ENCODE results near the gene CPLANE2.
"Not testable (repeated sequence)": the region's sequence is repeated elsewhere in the genome, so short reads cannot be mapped to it uniquely, and the experiment has no call there.

CPLANE2 gene

GRCh38 chr1:16230744-16231143 is 6.2 kb downstream of the CPLANE2 start:
- H3K27me3 Mint-ChIP-seq (ENCODE audit: low read depth, poor library complexity), result peaks cover 55% of the 10 kb centered on the region
- H3K36me3 Mint-ChIP-seq (ENCODE audit: low read depth), result no peaks in the 10 kb centered on the region
- H3K9me3 Mint-ChIP-seq, result peaks cover 15% of the 10 kb centered on the region
- no peak for DNase-seq
- peaks cover 22% of the 10 kb centered on the region for H3K4me1 Mint-ChIP-seq
- H3K27ac Mint-ChIP-seq, result no peak overlapping the region
- no peak for TF ChIP-seq CTCF (IDR thresholded peaks at IDR 0.05)
- H3K4me3 Mint-ChIP-seq, result no peak overlapping the region

GRCh38 chr1:16229976-16230740 is 6.8 kb downstream of the CPLANE2 start:
- Mint-ChIP-seq H3K36me3 (ENCODE audit: low read depth) (no peaks in the 10 kb centered on the region), H3K27ac (no peak overlapping the region), H3K9me3 (peaks cover 15% of the 10 kb centered on the region), H3K4me3 (no peak overlapping the region), H3K4me1 (peaks cover 22% of the 10 kb centered on the region), H3K27me3 (ENCODE audit: low read depth, poor library complexity) (peaks cover 61% of the 10 kb centered on the region)
- TF ChIP-seq CTCF (IDR thresholded peaks at IDR 0.05), result no peak
- no peak for DNase-seq

GRCh38 chr1:16226490-16227179 is 10.3 kb downstream of the CPLANE2 start:
- peaks cover 15% of the 10 kb centered on the region for H3K9me3 Mint-ChIP-seq
- H3K27me3 Mint-ChIP-seq (ENCODE audit: low read depth, poor library complexity), result peaks cover 87% of the 10 kb centered on the region
- H3K36me3 Mint-ChIP-seq (ENCODE audit: low read depth), result no peaks in the 10 kb centered on the region
- DNase-seq, result peak; percentile 92
- H3K27ac Mint-ChIP-seq, result no peak overlapping the region
- H3K4me3 Mint-ChIP-seq, result peak overlapping the region; percentile 76
- H3K4me1 Mint-ChIP-seq, result peaks cover 22% of the 10 kb centered on the region
- no peak for TF ChIP-seq CTCF (IDR thresholded peaks at IDR 0.05)

GRCh38 chr1:16226129-16226489 is 10.9 kb downstream of the CPLANE2 start:
- peaks cover 22% of the 10 kb centered on the region for H3K4me1 Mint-ChIP-seq
- no peak for TF ChIP-seq CTCF (IDR thresholded peaks at IDR 0.05)
- no peak overlapping the region for H3K27ac Mint-ChIP-seq
- peak overlapping the region; percentile 76 for H3K4me3 Mint-ChIP-seq
- DNase-seq, result no peak
- peaks cover 15% of the 10 kb centered on the region for H3K9me3 Mint-ChIP-seq
- H3K36me3 Mint-ChIP-seq (ENCODE audit: low read depth), result no peaks in the 10 kb centered on the region
- peaks cover 93% of the 10 kb centered on the region for H3K27me3 Mint-ChIP-seq (ENCODE audit: low read depth, poor library complexity)

GRCh38 chr1:16224472-16224871 is 12.5 kb downstream of the CPLANE2 start:
- Mint-ChIP-seq H3K27me3 (ENCODE audit: low read depth, poor library complexity) (peaks cover 89% of the 10 kb centered on the region), H3K4me3 (no peak overlapping the region), H3K4me1 (peaks cover 22% of the 10 kb centered on the region)

GRCh38 chr1:16222716-16223115 is 14.3 kb downstream of the CPLANE2 start:
- H3K4me3 Mint-ChIP-seq, result not testable (repeated sequence)
- peaks cover 76% of the 10 kb centered on the region for H3K27me3 Mint-ChIP-seq (ENCODE audit: low read depth, poor library complexity)

More at GRCh38 chr1:16224472-16224871, 12.5 kb downstream of the CPLANE2 start:
- no peak for DNase-seq
- Mint-ChIP-seq H3K27ac (no peak overlapping the region), H3K9me3 (peaks cover 15% of the 10 kb centered on the region), H3K36me3 (ENCODE audit: low read depth) (no peaks in the 10 kb centered on the region)
- TF ChIP-seq CTCF (IDR thresholded peaks at IDR 0.05), result no peak

More at GRCh38 chr1:16222716-16223115, 14.3 kb downstream of the CPLANE2 start:
- not testable (repeated sequence) for DNase-seq; H3K27ac Mint-ChIP-seq; H3K36me3 Mint-ChIP-seq (ENCODE audit: low read depth)
- peaks cover 18% of the 10 kb centered on the region for H3K4me1 Mint-ChIP-seq
- peaks cover 15% of the 10 kb centered on the region for H3K9me3 Mint-ChIP-seq

All from nephron progenitor cell (in vitro differentiated cells).